RWPE1 (cell line): ENCODE data around the gene SLC39A11.

Source experiments
- CTCF ChIA-PET: fragments of 350-600 bp; sonication (Branson Sonifier 250); formaldehyde crosslinking; extraction: SDS; loops from one replicate; lab custom pipeline; 2021; lab: Yijun Ruan, JAX
- POLR2A ChIA-PET: fragments of 400-600 bp; formaldehyde crosslinking; extraction: SDS; loops from one replicate; lab custom pipeline; 2020; ENCODE audit warnings: antibody characterized with exemption; ENCODE audit not compliant: low non-redundant PET; lab: Yijun Ruan, JAX
- DNase-seq: peaks from one replicate; pipeline ENCODE4 v3.0.0; 2012; ENCODE audit warnings: low spot score
- H3K27ac ChIP-seq: fragments of 450-650 bp; 2 replicates; pipeline ENCODE4 v1.5.1; 2017
- TF ChIP-seq, protein P1 (sequence below): fragments of 450-650 bp; conservative IDR thresholded peaks from 2 replicates; pipeline ENCODE4 v1.5.1; 2017; ENCODE audit warnings: low read depth, mild to moderate bottlenecking

Gene SLC39A11

DNA sequence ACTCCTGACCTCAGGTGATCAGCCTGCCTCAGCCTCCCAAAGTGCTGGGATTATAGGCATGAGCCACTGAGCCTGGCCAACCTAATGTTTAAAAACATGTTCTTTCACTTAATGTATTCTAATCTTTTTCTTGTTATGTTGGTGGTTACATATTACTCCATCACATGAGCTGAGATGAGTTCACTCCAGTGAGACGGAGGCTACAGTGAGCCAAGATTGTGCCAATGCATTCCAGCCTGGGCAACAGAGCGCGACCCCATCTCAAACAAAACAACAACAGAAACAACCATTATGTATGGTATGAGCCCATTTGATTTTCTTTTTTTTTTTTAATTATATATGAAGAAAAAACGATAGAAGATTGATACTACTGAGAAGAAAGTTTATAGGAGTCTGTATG lies 39.6 kb downstream of the SLC39A11 start:
- H3K27ac ChIP-seq = no peak overlapping the region
- DNase-seq = no peak
- TF ChIP-seq, protein P1, sequence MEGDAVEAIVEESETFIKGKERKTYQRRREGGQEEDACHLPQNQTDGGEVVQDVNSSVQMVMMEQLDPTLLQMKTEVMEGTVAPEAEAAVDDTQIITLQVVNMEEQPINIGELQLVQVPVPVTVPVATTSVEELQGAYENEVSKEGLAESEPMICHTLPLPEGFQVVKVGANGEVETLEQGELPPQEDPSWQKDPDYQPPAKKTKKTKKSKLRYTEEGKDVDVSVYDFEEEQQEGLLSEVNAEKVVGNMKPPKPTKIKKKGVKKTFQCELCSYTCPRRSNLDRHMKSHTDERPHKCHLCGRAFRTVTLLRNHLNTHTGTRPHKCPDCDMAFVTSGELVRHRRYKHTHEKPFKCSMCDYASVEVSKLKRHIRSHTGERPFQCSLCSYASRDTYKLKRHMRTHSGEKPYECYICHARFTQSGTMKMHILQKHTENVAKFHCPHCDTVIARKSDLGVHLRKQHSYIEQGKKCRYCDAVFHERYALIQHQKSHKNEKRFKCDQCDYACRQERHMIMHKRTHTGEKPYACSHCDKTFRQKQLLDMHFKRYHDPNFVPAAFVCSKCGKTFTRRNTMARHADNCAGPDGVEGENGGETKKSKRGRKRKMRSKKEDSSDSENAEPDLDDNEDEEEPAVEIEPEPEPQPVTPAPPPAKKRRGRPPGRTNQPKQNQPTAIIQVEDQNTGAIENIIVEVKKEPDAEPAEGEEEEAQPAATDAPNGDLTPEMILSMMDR = no peak
- POLR2A ChIA-PET = no interaction called here
- CTCF ChIA-PET = no interaction called here

DNA sequence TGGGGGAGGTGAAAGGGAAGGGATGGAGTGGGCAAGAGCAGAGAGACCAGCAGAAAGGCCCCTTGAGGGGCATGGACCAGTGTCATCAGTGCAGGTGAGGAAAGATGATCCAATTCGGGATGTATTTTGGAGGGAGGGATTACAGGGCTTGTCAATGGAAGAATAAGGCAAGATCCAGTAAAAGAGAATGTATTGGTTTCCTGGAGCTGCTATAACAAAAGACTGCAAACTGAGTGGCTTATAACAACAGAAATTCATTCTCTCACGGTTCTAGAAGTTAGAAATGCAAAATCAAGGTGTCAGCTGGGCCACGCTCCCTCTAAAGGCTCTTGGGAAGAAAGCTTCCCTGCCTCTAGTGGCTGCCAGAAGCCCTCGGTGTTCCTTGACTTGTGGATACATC lies 41.7 kb downstream of the SLC39A11 start:
- TF ChIP-seq, protein P1 = no peak
- POLR2A ChIA-PET = no interaction called here
- H3K27ac ChIP-seq = no peak overlapping the region
- CTCF ChIA-PET = no interaction called here
- DNase-seq = no peak

DNA sequence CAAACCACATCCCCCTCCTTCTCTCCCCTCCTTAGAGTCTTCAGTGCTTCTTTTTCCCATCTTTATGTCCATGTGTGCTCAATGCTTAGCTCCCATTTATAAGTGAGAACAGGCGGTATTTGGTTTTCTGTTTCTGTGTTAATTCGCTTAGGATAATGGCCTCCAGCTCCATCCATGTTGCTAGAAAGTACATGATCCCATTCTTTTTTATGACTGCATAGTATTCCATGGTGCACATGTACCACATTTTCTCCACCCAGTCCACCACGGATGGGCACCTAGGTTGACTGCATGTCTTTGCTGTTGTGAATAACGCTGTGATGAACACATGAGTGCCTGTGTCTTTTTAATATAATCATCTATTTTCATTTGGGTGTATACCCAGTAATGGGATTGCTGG lies 44.3 kb downstream of the SLC39A11 start:
- CTCF ChIA-PET = interaction anchor here (0.5 kb wide), 1 partner anchor 34 kb away, joined by 3 read pairs; no protein-coding TSS in a partner anchor
- POLR2A ChIA-PET = no interaction called here
- no peak for DNase-seq
- TF ChIP-seq, protein P1 = no peak
- H3K27ac ChIP-seq = no peak overlapping the region

DNA sequence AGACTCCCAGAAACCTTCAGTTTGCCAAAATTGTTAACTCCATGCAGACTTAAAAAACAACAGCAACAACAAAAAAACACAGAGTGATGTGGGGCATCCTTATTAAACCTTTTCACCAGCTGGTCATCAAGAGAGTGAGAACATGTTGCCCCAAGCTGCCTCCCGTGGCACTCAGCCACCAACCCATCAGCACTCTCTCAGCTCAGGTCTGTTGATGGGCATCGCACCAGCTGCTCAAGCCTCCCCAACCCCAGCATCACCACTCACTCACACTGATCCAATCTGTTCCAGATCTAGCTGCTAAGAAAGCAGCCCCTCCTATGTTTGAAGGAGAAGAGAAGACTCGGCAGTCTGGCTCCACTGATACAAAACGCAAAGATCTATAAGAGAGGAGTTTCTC lies 46.8 kb downstream of the SLC39A11 start:
- CTCF ChIA-PET = interaction anchor here (0.6 kb wide), 1 partner anchor 362 kb away, joined by 3 read pairs; no protein-coding TSS in a partner anchor

DNA sequence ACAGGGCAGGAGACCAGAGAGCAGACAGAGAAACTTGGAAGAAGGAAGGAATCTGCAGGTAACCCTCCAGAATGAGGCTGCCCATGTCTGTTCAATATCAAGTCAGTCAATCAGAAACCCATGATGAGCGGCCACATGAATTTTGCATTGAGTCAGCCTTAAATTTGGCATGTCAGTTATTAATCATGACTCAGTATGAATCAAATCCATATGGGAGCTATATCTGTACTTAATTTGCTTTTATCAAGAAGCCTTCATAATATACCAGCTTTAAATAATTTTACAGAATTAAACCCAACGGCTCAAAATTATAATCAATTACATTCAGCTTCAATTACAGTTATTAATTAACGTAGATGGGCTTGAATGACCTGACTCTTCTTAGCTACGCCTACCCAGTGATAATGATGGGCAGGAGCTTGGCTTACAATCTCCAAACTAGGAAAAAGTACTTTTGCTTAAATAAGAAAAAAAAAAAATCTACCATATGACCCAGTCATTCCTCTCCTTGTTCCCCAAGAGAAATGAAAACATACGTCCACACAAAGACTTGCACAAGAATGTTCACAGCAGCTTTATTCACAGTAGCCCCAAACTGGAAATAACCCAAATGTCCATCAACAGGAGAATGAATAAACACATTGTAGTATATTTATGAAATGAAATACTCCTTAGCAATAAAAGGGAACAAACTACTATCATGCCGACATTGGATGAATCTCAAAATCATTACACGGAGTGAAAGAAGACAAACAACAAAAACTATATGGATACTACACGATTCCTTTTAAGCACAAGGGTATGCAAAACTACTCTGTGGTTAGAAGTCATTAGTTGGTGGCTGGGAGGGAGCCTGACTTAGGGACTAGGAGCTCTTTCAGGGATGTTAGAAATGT lies 48.6 kb downstream of the SLC39A11 start:
- POLR2A ChIA-PET = no interaction called here

More for the DNA sequence above, 46.8 kb downstream of the SLC39A11 start:
- H3K27ac ChIP-seq = no peak overlapping the region
- no peak for DNase-seq
- TF ChIP-seq, protein P1 = no peak
- POLR2A ChIA-PET = no interaction called here

More for the DNA sequence above, 48.6 kb downstream of the SLC39A11 start:
- no peak overlapping the region; the same call in 1 of the 2 replicates for H3K27ac ChIP-seq
- peak; percentile 35 for DNase-seq
- TF ChIP-seq, protein P1 = no peak
- CTCF ChIA-PET = no interaction called here
